Measurements from ENCODE around the gene MAPK12.

- no peak for TF ChIP-seq CTCF (IDR thresholded peaks at IDR 0.05)
- TF ChIP-seq POLR2A (IDR thresholded peaks at IDR 0.05): no peak
Measured at GRCh38 chr22:50205781-50206569, 55.5 kb downstream of the MAPK12 start.
